SK-N-SH (cell line): ENCODE results near the gene GOLGA6L7. TPM values are rescaled to one million over a fixed set of nuclear protein-coding genes. Genes with fewer than 3 reads are reported as not detected.
A peak's percentile ranks its signal among the peaks of the same experiment; 100 is the strongest.

Experiments used
- CTCF ChIA-PET: fragments of 300-600, 350-600 bp; formaldehyde crosslinking; extraction: SDS; loops from one replicate; lab custom pipeline; 2021; lab: Yijun Ruan, JAX
- POLR2A ChIA-PET: fragments of 350-600 bp; sonication (Branson Sonifier 250); formaldehyde crosslinking; extraction: SDS; loops from one replicate; lab custom pipeline; 2020; ENCODE audit warnings: antibody characterized with exemption, inconsistent platforms; lab: Yijun Ruan, JAX
- DNase-seq: peaks from one replicate; pipeline ENCODE4 v3.0.0; 2012
- H2AFZ ChIP-seq: fragments of 200-600 bp; sonication (generic); 2 replicates; pipeline ENCODE4 v1.8.1; 2016; ENCODE audit warnings: antibody characterized with exemption, mild to moderate bottlenecking, low read depth
- H3F3A ChIP-seq: fragments of 200-600 bp; sonication (generic); replicated peaks from 2 replicates; pipeline ENCODE3; 2016; ENCODE audit warnings: antibody characterized with exemption, mild to moderate bottlenecking; ENCODE audit not compliant: insufficient read depth
- H3K27ac ChIP-seq, 2 experiments: fragments of 200-500 bp in 1 of 2; fragments of 200-600 bp in 1 of 2; sonication (Bioruptor generic) in 1 of 2; sonication (generic), shearing (Covaris generic) in 1 of 2; 2 replicates each; pipeline versions ENCODE4 v1.5.1 to v1.6.1; 2014 to 2016; ENCODE audit warnings: low read depth in 2 of 2, inconsistent platforms in 1 of 2, low read length in 1 of 2, mild to moderate bottlenecking in 1 of 2, mixed read lengths in 1 of 2
- H3K27me3 ChIP-seq: fragments of 200-600 bp; sonication (generic), shearing (Covaris generic); 2 replicates; pipeline ENCODE4 v1.6.1; 2016; ENCODE audit warnings: mixed run types; ENCODE audit not compliant: insufficient read depth
- H3K36me3 ChIP-seq, 2 experiments: fragments of 200-500 bp in 1 of 2; fragments of 200-600 bp in 1 of 2; sonication (Bioruptor generic) in 1 of 2; sonication (generic) in 1 of 2; replicated peaks in 1 of 2; 2 replicates each; pipeline versions ENCODE3 to v1.5.1; 2014 to 2016; ENCODE audit warnings: low read length in 1 of 2, mild to moderate bottlenecking in 1 of 2; ENCODE audit not compliant: insufficient read depth in 2 of 2, control insufficient read depth in 1 of 2
- H3K4me1 ChIP-seq, 2 experiments: fragments of 200-500 bp in 1 of 2; fragments of 200-600 bp in 1 of 2; sonication (Bioruptor generic) in 1 of 2; sonication (generic), shearing (Covaris generic) in 1 of 2; 2 replicates each; pipeline versions ENCODE4 v1.5.1 to v1.6.1; 2014 to 2016; ENCODE audit warnings: low read depth in 1 of 2, low read length in 1 of 2, mixed run types in 1 of 2; ENCODE audit not compliant: insufficient read depth in 2 of 2, control insufficient read depth in 1 of 2
- H3K4me2 ChIP-seq: fragments of 200-600 bp; sonication (generic), shearing (Covaris generic); 2 replicates; pipeline ENCODE4 v1.6.1; 2017; ENCODE audit warnings: mixed run types
- H3K4me3 ChIP-seq, 2 experiments: fragments of 200-500 bp in 1 of 2; fragments of 200-600 bp in 1 of 2; sonication (Bioruptor generic) in 1 of 2; sonication (generic), shearing (Covaris generic) in 1 of 2; 2 replicates each; pipeline versions ENCODE4 v1.5.1 to v1.8.1; 2014 to 2016; ENCODE audit warnings: low read depth in 2 of 2, inconsistent platforms in 1 of 2, low read length in 1 of 2, mild to moderate bottlenecking in 1 of 2, mixed read lengths in 1 of 2, moderate library complexity in 1 of 2
- H3K79me2 ChIP-seq: fragments of 200-600 bp; sonication (generic); 2 replicates; pipeline ENCODE4 v1.8.1; 2017; ENCODE audit warnings: mild to moderate bottlenecking; ENCODE audit not compliant: insufficient read depth
- H3K9ac ChIP-seq: fragments of 200-600 bp; sonication (generic); 2 replicates; pipeline ENCODE4 v1.6.1; 2017; ENCODE audit warnings: mixed run types
- H3K9me2 ChIP-seq: fragments of 200-600 bp; sonication (generic); 2 replicates; pipeline ENCODE4 v1.6.1; 2017; ENCODE audit warnings: mixed run types
- H3K9me3 ChIP-seq: fragments of 200-600 bp; sonication (generic); 2 replicates; pipeline ENCODE4 v1.6.1; 2017; ENCODE audit warnings: mixed run types, mild to moderate bottlenecking, moderate library complexity
- H4K20me1 ChIP-seq: fragments of 200-600 bp; sonication (generic); 2 replicates; pipeline ENCODE4 v1.6.1; 2017; ENCODE audit warnings: mild to moderate bottlenecking, mixed run types; ENCODE audit not compliant: insufficient read depth
- CHD2 ChIP-seq: fragments of 150-350 bp; IDR thresholded peaks from 2 replicates; pipeline ENCODE4 v1.6.1; 2018; ENCODE audit warnings: low read length; ENCODE audit not compliant: partially characterized antibody
- ELF1 ChIP-seq: IDR thresholded peaks from 2 replicates; pipeline ENCODE4 v1.4.0; 2012
- EZH2phosphoT487 ChIP-seq: fragments of 200-600 bp; sonication (generic); IDR thresholded peaks from 2 replicates; pipeline ENCODE4 v1.6.1; 2017; ENCODE audit warnings: low read depth, mixed run types, mild to moderate bottlenecking, antibody characterized with exemption, moderate library complexity, borderline replicate concordance
- FOXM1 ChIP-seq: IDR thresholded peaks from 2 replicates; pipeline ENCODE4 v1.4.0; 2012; ENCODE audit warnings: low read depth, mild to moderate bottlenecking
- GABPA ChIP-seq: IDR thresholded peaks from 2 replicates; pipeline ENCODE4 v1.4.0; 2012; ENCODE audit warnings: low read depth, mild to moderate bottlenecking
- NRF1 ChIP-seq: IDR thresholded peaks from 2 replicates; pipeline ENCODE4 v1.6.1; 2012; ENCODE audit warnings: low read depth, mild to moderate bottlenecking, low read length
- RFX5 ChIP-seq: IDR thresholded peaks from 2 replicates; pipeline ENCODE4 v1.6.1; 2012; ENCODE audit warnings: mild to moderate bottlenecking, improper control_type of control experiment, low read length
- RXRA ChIP-seq: IDR thresholded peaks from 2 replicates; pipeline ENCODE4 v1.4.0; 2012; ENCODE audit warnings: low read depth, mild to moderate bottlenecking, borderline replicate concordance
- SIN3A ChIP-seq: IDR thresholded peaks from 2 replicates; pipeline ENCODE4 v1.6.1; 2012; ENCODE audit warnings: low read depth, mild to moderate bottlenecking, low read length, moderate library complexity, borderline replicate concordance
- TAF1 ChIP-seq: IDR thresholded peaks from 2 replicates; pipeline ENCODE4 v1.6.1; 2012; ENCODE audit warnings: low read depth, mild to moderate bottlenecking, low read length, moderate library complexity, borderline replicate concordance
- TCF12 ChIP-seq: IDR thresholded peaks from 2 replicates; pipeline ENCODE4 v1.4.0; 2012
- TEAD4 ChIP-seq: IDR thresholded peaks from 2 replicates; pipeline ENCODE4 v1.4.0; 2012; ENCODE audit warnings: mild to moderate bottlenecking, borderline replicate concordance; ENCODE audit not compliant: insufficient read depth
- WGBS: methylation state at CpG from one replicate; pipeline ENCODE4 v1.1.6; 2017; ENCODE audit warnings: low lambda C conversion rate; 5-methylcytosine and 5-hydroxymethylcytosine counted together
- polyA plus RNA-seq, 3 experiments: library from polyadenylated mRNA; depleted of rRNA; stranded (reverse); fragments of >200 nt; gene quantifications; 2 replicates each; pipeline ENCODE4 v1.2.3, GENCODE V29; 2012
- TF ChIP-seq, protein P1 (sequence below): IDR thresholded peaks from 2 replicates; pipeline ENCODE4 v1.6.1; 2012; ENCODE audit warnings: mild to moderate bottlenecking, low read depth, low read length, moderate library complexity
- TF ChIP-seq, protein P2 (sequence below): fragments of 150-350 bp; IDR thresholded peaks from 2 replicates; pipeline ENCODE4 v1.6.1; 2017; ENCODE audit warnings: antibody characterized with exemption, low read length, low read depth, borderline replicate concordance
- TF ChIP-seq, protein P3 (sequence below): fragments of 200-600 bp; sonication (generic); IDR thresholded peaks from 2 replicates; pipeline ENCODE4 v1.6.1; 2017; ENCODE audit warnings: antibody characterized with exemption, mild to moderate bottlenecking, moderate library complexity

GOLGA6L7 gene
- polyA plus RNA-seq, 1 of the 3 experiments (the other 2 are of a cell fraction): not detected

DNA sequence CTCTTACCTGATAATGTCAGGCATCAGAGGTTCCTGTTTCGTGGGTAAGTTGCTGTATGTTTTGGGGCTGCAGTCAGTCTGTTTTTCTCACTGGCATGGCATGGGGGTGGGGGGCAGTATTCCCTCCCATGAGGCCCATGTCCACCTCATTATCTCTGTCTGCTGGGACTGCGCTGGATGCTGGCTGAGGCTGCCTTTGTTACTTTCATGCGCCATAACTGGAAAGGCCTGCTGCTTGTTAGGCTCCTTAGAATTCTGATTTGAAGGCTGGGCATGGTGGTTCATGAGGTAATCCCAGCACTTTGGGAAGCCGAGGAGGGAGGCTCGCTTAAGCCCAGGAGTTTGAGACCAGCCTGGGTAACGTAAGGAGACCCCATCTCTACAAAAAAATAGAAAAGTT is 47.1 kb upstream of the GOLGA6L7 start:
- peaks cover 0 to 24% of the 10 kb centered on the region in 2 experiments; a peak in 1 of 4 replicates for H3K4me1 ChIP-seq
- no peaks in the 10 kb centered on the region for H3K9me3 ChIP-seq
- no peak overlapping the region for H3K9ac ChIP-seq
- no peak overlapping the region for H2AFZ ChIP-seq
- no peaks in the 10 kb centered on the region for H3K27me3 ChIP-seq
- no peak overlapping the region for H3K27ac ChIP-seq
- POLR2A ChIA-PET: no interaction called here
- no peak overlapping the region for H3K4me3 ChIP-seq
- H3K79me2 ChIP-seq: no peaks in the 10 kb centered on the region
- no peaks in the 10 kb centered on the region for H3K36me3 ChIP-seq
- H4K20me1 ChIP-seq: no peaks in the 10 kb centered on the region
- TF ChIP-seq SIN3A: no peak
- CTCF ChIA-PET: no interaction called here
- peak; percentile 12 for DNase-seq
- peaks cover 3% of the 10 kb centered on the region for H3F3A ChIP-seq
- H3K4me2 ChIP-seq: no peak overlapping the region
- no peaks in the 10 kb centered on the region for H3K9me2 ChIP-seq
- WGBS: 90% methylated on average over 6 of the region's 6 CpGs

DNA sequence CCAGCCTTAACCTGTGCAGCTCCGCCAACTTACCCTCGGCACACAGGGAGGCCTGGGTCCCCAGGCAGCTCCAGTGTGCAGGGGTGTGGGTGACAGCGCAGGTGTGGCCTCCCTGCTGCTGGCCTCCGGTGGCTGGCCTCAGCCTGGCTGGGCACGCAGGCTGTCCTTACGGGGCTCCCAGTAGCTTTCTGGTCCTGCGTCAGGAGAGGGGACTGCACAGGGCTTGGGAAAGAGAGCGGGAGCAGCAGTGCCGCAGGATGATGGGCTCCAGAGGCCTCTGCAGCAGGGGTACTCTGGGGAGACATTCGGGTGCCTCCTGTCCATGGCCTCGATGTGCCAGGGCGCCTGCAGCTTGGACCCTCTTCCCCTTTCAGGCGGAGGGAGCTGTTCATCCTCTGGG is 46.7 kb upstream of the GOLGA6L7 start:
- no peaks in the 10 kb centered on the region for H3K79me2 ChIP-seq
- 97% methylated on average over 5 of the region's 13 CpGs for WGBS
- H3K9ac ChIP-seq: no peak overlapping the region
- POLR2A ChIA-PET: no interaction called here
- H3F3A ChIP-seq: peaks cover 3% of the 10 kb centered on the region
- no peak overlapping the region for H3K4me3 ChIP-seq
- no peak overlapping the region for H2AFZ ChIP-seq
- H3K4me1 ChIP-seq: peaks cover 0 to 24% of the 10 kb centered on the region in 2 experiments; a peak in 1 of 4 replicates
- H4K20me1 ChIP-seq: no peaks in the 10 kb centered on the region
- H3K9me3 ChIP-seq: no peaks in the 10 kb centered on the region
- CTCF ChIA-PET: interaction anchor here (1.9 kb wide), 1 partner anchor 80 kb away, joined by 5 read pairs; no protein-coding TSS in a partner anchor
- no peak overlapping the region for H3K27ac ChIP-seq
- H3K9me2 ChIP-seq: no peaks in the 10 kb centered on the region
- H3K36me3 ChIP-seq: no peaks in the 10 kb centered on the region
- no peak for TF ChIP-seq TAF1
- H3K4me2 ChIP-seq: no peak overlapping the region
- DNase-seq: no peak
- H3K27me3 ChIP-seq: no peaks in the 10 kb centered on the region

DNA sequence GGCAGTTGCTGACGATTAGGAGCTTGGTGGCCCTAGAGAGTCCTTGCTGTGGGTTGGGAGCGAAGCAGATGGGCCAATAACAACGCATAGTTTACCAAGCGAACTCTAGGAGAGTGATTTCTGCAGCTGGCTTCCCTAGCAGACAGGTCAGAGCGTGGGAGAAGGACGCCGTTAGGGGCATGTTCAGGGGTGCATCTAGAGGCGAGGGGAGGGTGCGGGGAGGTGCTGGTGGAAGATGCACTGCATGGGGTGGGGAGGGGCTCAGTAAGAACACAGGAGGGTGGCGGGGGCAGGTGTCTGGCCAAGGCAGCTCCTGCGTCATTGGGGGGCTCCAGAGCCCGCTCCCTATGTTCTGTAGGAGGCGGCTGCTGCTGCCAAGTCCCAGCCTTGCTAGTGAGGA is 46.2 kb upstream of the GOLGA6L7 start:
- 90% methylated on average over 13 of the region's 13 CpGs for WGBS
- Histone ChIP-seq H3K27ac (no peak overlapping the region), H3K4me2 (no peak overlapping the region), H2AFZ (no peak overlapping the region), H3K4me3 (no peak overlapping the region), H3K9me3 (no peaks in the 10 kb centered on the region), H4K20me1 (no peaks in the 10 kb centered on the region), H3K36me3 (no peaks in the 10 kb centered on the region), H3K9ac (no peak overlapping the region), H3K79me2 (no peaks in the 10 kb centered on the region), H3K9me2 (no peaks in the 10 kb centered on the region), H3K27me3 (no peaks in the 10 kb centered on the region), H3F3A (peaks cover 3% of the 10 kb centered on the region), H3K4me1 (peaks cover 0 to 24% of the 10 kb centered on the region in 2 experiments; a peak in 1 of 4 replicates)
- ChIA-PET CTCF (interaction anchor here (1.9 kb wide), 1 partner anchor 81 kb away, joined by 5 read pairs; no protein-coding TSS in a partner anchor), POLR2A (no interaction called here)
- no peak for DNase-seq
- TF ChIP-seq, protein P1, sequence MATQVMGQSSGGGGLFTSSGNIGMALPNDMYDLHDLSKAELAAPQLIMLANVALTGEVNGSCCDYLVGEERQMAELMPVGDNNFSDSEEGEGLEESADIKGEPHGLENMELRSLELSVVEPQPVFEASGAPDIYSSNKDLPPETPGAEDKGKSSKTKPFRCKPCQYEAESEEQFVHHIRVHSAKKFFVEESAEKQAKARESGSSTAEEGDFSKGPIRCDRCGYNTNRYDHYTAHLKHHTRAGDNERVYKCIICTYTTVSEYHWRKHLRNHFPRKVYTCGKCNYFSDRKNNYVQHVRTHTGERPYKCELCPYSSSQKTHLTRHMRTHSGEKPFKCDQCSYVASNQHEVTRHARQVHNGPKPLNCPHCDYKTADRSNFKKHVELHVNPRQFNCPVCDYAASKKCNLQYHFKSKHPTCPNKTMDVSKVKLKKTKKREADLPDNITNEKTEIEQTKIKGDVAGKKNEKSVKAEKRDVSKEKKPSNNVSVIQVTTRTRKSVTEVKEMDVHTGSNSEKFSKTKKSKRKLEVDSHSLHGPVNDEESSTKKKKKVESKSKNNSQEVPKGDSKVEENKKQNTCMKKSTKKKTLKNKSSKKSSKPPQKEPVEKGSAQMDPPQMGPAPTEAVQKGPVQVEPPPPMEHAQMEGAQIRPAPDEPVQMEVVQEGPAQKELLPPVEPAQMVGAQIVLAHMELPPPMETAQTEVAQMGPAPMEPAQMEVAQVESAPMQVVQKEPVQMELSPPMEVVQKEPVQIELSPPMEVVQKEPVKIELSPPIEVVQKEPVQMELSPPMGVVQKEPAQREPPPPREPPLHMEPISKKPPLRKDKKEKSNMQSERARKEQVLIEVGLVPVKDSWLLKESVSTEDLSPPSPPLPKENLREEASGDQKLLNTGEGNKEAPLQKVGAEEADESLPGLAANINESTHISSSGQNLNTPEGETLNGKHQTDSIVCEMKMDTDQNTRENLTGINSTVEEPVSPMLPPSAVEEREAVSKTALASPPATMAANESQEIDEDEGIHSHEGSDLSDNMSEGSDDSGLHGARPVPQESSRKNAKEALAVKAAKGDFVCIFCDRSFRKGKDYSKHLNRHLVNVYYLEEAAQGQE: no peak
- no peak for TF ChIP-seq EZH2phosphoT487
- no peak for TF ChIP-seq FOXM1
- no peak for TF ChIP-seq ELF1
- TF ChIP-seq, protein P2, sequence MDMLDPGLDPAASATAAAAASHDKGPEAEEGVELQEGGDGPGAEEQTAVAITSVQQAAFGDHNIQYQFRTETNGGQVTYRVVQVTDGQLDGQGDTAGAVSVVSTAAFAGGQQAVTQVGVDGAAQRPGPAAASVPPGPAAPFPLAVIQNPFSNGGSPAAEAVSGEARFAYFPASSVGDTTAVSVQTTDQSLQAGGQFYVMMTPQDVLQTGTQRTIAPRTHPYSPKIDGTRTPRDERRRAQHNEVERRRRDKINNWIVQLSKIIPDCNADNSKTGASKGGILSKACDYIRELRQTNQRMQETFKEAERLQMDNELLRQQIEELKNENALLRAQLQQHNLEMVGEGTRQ: no peak
- TF ChIP-seq, protein P3, sequence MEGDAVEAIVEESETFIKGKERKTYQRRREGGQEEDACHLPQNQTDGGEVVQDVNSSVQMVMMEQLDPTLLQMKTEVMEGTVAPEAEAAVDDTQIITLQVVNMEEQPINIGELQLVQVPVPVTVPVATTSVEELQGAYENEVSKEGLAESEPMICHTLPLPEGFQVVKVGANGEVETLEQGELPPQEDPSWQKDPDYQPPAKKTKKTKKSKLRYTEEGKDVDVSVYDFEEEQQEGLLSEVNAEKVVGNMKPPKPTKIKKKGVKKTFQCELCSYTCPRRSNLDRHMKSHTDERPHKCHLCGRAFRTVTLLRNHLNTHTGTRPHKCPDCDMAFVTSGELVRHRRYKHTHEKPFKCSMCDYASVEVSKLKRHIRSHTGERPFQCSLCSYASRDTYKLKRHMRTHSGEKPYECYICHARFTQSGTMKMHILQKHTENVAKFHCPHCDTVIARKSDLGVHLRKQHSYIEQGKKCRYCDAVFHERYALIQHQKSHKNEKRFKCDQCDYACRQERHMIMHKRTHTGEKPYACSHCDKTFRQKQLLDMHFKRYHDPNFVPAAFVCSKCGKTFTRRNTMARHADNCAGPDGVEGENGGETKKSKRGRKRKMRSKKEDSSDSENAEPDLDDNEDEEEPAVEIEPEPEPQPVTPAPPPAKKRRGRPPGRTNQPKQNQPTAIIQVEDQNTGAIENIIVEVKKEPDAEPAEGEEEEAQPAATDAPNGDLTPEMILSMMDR: no peak
- no peak for TF ChIP-seq NRF1
- TF ChIP-seq CHD2: no peak
- TF ChIP-seq RFX5: no peak
- no peak for TF ChIP-seq TCF12
- TF ChIP-seq SIN3A: no peak
- no peak for TF ChIP-seq GABPA
- TF ChIP-seq RXRA: no peak
- TF ChIP-seq TEAD4: no peak
